Stimulated activated CD8-positive, alpha-beta memory T cell treated with anti-CD3 and anti-CD28 coated beads, Interleukin-12 subunit alpha, Interleukin-12 subunit beta, amount 100 ng/mL, for 24 hours (primary cell): Measurements from ENCODE around the gene HEBP2.
"Not testable (repeated sequence)": the region's sequence is repeated elsewhere in the genome, so short reads cannot be mapped to it uniquely, and the experiment has no call there.

Source experiments
- DNase-seq: peaks from one replicate; pipeline ENCODE4 v3.0.0-alpha.2; 2020; ENCODE audit errors: extremely low read depth

The HEBP2 gene

GRCh38 chr6:138424004-138424904, 20.2 kb downstream of the HEBP2 start:
- DNase-seq: no peak

GRCh38 chr6:138425256-138425655, 21.2 kb downstream of the HEBP2 start:
- DNase-seq: not testable (repeated sequence)

- no peak for DNase-seq
Measured at GRCh38 chr6:138426500-138427123, 22.6 kb downstream of the HEBP2 start.

GRCh38 chr6:138427701-138428100, 23.7 kb downstream of the HEBP2 start:
- DNase-seq: no peak

- no peak for DNase-seq
Measured at GRCh38 chr6:138428944-138429598, 25.0 kb downstream of the HEBP2 start.

- DNase-seq: no peak
Measured at GRCh38 chr6:138429761-138430160, 25.7 kb downstream of the HEBP2 start.

- DNase-seq: no peak
Measured at GRCh38 chr6:138430361-138431145, 26.5 kb downstream of the HEBP2 start.

GRCh38 chr6:138431256-138432062, 27.4 kb downstream of the HEBP2 start:
- no peak for DNase-seq

GRCh38 chr6:138432063-138432356, 28.0 kb downstream of the HEBP2 start:
- no peak for DNase-seq

GRCh38 chr6:138434096-138434495, 30.1 kb downstream of the HEBP2 start:
- DNase-seq: no peak

GRCh38 chr6:138434925-138435324, 30.9 kb downstream of the HEBP2 start:
- DNase-seq: no peak

GRCh38 chr6:138439546-138439945, 35.5 kb downstream of the HEBP2 start:
- DNase-seq: no peak

GRCh38 chr6:138440296-138440695, 36.3 kb downstream of the HEBP2 start:
- DNase-seq: no peak

- no peak for DNase-seq
Measured at GRCh38 chr6:138440758-138441357, 36.8 kb downstream of the HEBP2 start.

- no peak for DNase-seq
Measured at GRCh38 chr6:138441965-138442364, 37.9 kb downstream of the HEBP2 start.

- DNase-seq: no peak
Measured at GRCh38 chr6:138442663-138443062, 38.6 kb downstream of the HEBP2 start.

GRCh38 chr6:138443979-138444378, 40.0 kb downstream of the HEBP2 start:
- no peak for DNase-seq

- DNase-seq: no peak
Measured at GRCh38 chr6:138446821-138447220, 42.8 kb downstream of the HEBP2 start.

GRCh38 chr6:138450445-138450844, 46.4 kb downstream of the HEBP2 start:
- no peak for DNase-seq

GRCh38 chr6:138451043-138451442, 47.0 kb downstream of the HEBP2 start:
- DNase-seq: no peak
